Measurements from ENCODE around the gene ERN2. TPM values are rescaled to one million over a fixed set of nuclear protein-coding genes. Genes with fewer than 3 reads are reported as not detected.

The ERN2 gene
- polyA plus RNA-seq, 1 of the 3 experiments (the other 2 are of a cell fraction): 0.03 TPM

DNA sequence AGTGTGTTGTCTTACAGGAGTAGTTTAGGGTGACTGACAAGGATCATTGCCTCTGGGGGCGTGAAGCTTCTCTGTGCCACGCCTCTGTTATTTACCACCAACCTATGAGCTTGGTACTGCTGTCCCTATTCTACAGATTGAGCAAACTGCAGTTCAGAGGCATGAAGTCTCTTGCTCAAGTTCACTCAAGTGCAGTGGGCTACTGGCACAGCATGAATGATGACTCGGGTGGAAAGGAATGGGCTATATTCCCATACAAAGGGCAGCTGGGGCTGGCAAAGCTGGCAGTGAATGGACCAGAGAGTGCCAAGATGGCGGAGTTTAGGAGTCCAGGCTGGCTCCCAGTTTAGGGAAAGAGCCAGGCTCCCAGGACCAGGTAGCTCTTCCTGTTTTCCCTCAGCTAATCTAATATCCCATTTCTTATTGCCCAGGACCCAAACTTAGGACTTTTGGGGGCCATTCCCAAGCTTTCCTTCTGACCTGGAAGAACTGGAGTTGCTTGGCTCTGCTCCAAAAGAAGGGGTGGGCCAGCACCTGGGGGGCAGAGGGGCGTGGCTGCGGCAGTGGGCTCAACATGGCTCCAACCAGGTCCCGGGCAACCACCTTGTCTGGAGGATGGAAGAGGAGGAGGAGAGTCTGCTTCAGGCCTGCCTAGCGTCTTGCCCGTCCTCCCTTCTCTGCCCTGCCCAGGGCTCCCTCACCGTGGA lies 21.4 kb downstream of the ERN2 start:
- Histone ChIP-seq H3K79me2 (ENCODE audit: insufficient read depth) (peaks cover 4% of the 10 kb centered on the region; the same call in 1 of the 2 replicates), H3F3A (replicated peaks; ENCODE audit: insufficient read depth) (no peaks in the 10 kb centered on the region), H3K9me2 (no peaks in the 10 kb centered on the region), H3K4me3 (ENCODE audit: low read depth in 2 of 2, low read length in 1 of 2) (no peak overlapping the region), H3K36me3 (replicated peaks in 1 of 2; ENCODE audit: control insufficient read depth in 1 of 2, insufficient read depth in 2 of 2, low read length in 1 of 2) (peaks cover 28 to 46% of the 10 kb centered on the region in 2 experiments), H3K27me3 (ENCODE audit: insufficient read depth) (no peaks in the 10 kb centered on the region), H3K9ac (no peak overlapping the region), H2AFZ (ENCODE audit: low read depth) (no peak overlapping the region), H3K4me2 (no peak overlapping the region), H3K27ac (ENCODE audit: low read depth in 2 of 2, low read length in 1 of 2) (no peak overlapping the region), H3K9me3 (no peaks in the 10 kb centered on the region), H4K20me1 (ENCODE audit: insufficient read depth) (no peaks in the 10 kb centered on the region), H3K4me1 (ENCODE audit: control insufficient read depth in 1 of 2, insufficient read depth in 2 of 2, low read depth in 1 of 2, low read length in 1 of 2) (no peaks in the 10 kb centered on the region)
- WGBS (ENCODE audit: low lambda C conversion rate): 99% methylated on average over 10 of the region's 10 CpGs
- DNase-seq: no peak
- ChIA-PET CTCF (interaction anchor here (1.2 to 1.5 kb wide), 2 partner anchors 36 kb away, joined by 3 to 4 read pairs; no protein-coding TSS in a partner anchor), POLR2A (no interaction called here)
- TF ChIP-seq EZH2phosphoT487 (IDR thresholded peaks at IDR 0.05; ENCODE audit: borderline replicate concordance, low read depth): no peak
- TF ChIP-seq, protein P1, sequence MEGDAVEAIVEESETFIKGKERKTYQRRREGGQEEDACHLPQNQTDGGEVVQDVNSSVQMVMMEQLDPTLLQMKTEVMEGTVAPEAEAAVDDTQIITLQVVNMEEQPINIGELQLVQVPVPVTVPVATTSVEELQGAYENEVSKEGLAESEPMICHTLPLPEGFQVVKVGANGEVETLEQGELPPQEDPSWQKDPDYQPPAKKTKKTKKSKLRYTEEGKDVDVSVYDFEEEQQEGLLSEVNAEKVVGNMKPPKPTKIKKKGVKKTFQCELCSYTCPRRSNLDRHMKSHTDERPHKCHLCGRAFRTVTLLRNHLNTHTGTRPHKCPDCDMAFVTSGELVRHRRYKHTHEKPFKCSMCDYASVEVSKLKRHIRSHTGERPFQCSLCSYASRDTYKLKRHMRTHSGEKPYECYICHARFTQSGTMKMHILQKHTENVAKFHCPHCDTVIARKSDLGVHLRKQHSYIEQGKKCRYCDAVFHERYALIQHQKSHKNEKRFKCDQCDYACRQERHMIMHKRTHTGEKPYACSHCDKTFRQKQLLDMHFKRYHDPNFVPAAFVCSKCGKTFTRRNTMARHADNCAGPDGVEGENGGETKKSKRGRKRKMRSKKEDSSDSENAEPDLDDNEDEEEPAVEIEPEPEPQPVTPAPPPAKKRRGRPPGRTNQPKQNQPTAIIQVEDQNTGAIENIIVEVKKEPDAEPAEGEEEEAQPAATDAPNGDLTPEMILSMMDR (IDR thresholded peaks at IDR 0.05): no peak
- no peak for TF ChIP-seq TCF12 (IDR thresholded peaks at IDR 0.05)
- no peak for TF ChIP-seq ELF1 (IDR thresholded peaks at IDR 0.05)
- 0 out of 2 replicates have a peak, but pooled peaks have one; percentile 1 for TF ChIP-seq FOSL2 (IDR thresholded peaks at IDR 0.05; ENCODE audit: borderline replicate concordance, low read depth)
- no peak for TF ChIP-seq TEAD4 (IDR thresholded peaks at IDR 0.05; ENCODE audit: borderline replicate concordance, insufficient read depth)
- TF ChIP-seq SMC3 (IDR thresholded peaks at IDR 0.05; ENCODE audit: low read depth, low read length): no peak
- no peak for TF ChIP-seq SIN3A (IDR thresholded peaks at IDR 0.05; ENCODE audit: borderline replicate concordance, low read depth, low read length)
- TF ChIP-seq JUND (IDR thresholded peaks at IDR 0.05): no peak
- no peak for TF ChIP-seq RAD21 (IDR thresholded peaks at IDR 0.05; ENCODE audit: low read length)
- no peak for TF ChIP-seq FOXM1 (IDR thresholded peaks at IDR 0.05; ENCODE audit: low read depth)
- TF ChIP-seq RCOR1 (IDR thresholded peaks at IDR 0.05; ENCODE audit: low read length): no peak
- no peak for TF ChIP-seq EP300 (IDR thresholded peaks at IDR 0.05; ENCODE audit: borderline replicate concordance in 1 of 2, low read depth in 1 of 2, low read length in 1 of 2)
- TF ChIP-seq POLR2AphosphoS5 (IDR thresholded peaks at IDR 0.05; ENCODE audit: low read depth, low read length): no peak
- TF ChIP-seq, protein P2, sequence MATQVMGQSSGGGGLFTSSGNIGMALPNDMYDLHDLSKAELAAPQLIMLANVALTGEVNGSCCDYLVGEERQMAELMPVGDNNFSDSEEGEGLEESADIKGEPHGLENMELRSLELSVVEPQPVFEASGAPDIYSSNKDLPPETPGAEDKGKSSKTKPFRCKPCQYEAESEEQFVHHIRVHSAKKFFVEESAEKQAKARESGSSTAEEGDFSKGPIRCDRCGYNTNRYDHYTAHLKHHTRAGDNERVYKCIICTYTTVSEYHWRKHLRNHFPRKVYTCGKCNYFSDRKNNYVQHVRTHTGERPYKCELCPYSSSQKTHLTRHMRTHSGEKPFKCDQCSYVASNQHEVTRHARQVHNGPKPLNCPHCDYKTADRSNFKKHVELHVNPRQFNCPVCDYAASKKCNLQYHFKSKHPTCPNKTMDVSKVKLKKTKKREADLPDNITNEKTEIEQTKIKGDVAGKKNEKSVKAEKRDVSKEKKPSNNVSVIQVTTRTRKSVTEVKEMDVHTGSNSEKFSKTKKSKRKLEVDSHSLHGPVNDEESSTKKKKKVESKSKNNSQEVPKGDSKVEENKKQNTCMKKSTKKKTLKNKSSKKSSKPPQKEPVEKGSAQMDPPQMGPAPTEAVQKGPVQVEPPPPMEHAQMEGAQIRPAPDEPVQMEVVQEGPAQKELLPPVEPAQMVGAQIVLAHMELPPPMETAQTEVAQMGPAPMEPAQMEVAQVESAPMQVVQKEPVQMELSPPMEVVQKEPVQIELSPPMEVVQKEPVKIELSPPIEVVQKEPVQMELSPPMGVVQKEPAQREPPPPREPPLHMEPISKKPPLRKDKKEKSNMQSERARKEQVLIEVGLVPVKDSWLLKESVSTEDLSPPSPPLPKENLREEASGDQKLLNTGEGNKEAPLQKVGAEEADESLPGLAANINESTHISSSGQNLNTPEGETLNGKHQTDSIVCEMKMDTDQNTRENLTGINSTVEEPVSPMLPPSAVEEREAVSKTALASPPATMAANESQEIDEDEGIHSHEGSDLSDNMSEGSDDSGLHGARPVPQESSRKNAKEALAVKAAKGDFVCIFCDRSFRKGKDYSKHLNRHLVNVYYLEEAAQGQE (IDR thresholded peaks at IDR 0.05; ENCODE audit: low read depth, low read length): no peak
- no peak for TF ChIP-seq RFX5 (IDR thresholded peaks at IDR 0.05; ENCODE audit: low read length)
- TF ChIP-seq CHD2 (IDR thresholded peaks at IDR 0.05; ENCODE audit: low read length, partially characterized antibody): no peak
- TF ChIP-seq GABPA (IDR thresholded peaks at IDR 0.05; ENCODE audit: low read depth): no peak
- TF ChIP-seq FOXJ3 (CRISPR knock-in tag; IDR thresholded peaks at IDR 0.05): no peak
- TF ChIP-seq MXI1 (IDR thresholded peaks at IDR 0.05; ENCODE audit: low read depth, low read length): no peak
- TF ChIP-seq TAF1 (IDR thresholded peaks at IDR 0.05; ENCODE audit: borderline replicate concordance, low read depth, low read length): no peak
- no peak for TF ChIP-seq NRF1 (IDR thresholded peaks at IDR 0.05; ENCODE audit: low read depth, low read length)
- 0 out of 2 replicates have a peak, but pooled peaks have one; percentile 25 for TF ChIP-seq NFIC (IDR thresholded peaks at IDR 0.05; ENCODE audit: borderline replicate concordance)
- TF ChIP-seq, protein P3, sequence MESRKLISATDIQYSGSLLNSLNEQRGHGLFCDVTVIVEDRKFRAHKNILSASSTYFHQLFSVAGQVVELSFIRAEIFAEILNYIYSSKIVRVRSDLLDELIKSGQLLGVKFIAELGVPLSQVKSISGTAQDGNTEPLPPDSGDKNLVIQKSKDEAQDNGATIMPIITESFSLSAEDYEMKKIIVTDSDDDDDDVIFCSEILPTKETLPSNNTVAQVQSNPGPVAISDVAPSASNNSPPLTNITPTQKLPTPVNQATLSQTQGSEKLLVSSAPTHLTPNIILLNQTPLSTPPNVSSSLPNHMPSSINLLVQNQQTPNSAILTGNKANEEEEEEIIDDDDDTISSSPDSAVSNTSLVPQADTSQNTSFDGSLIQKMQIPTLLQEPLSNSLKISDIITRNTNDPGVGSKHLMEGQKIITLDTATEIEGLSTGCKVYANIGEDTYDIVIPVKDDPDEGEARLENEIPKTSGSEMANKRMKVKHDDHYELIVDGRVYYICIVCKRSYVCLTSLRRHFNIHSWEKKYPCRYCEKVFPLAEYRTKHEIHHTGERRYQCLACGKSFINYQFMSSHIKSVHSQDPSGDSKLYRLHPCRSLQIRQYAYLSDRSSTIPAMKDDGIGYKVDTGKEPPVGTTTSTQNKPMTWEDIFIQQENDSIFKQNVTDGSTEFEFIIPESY (IDR thresholded peaks at IDR 0.05; ENCODE audit: borderline replicate concordance, low read depth): no peak
- peak; percentile 47; the same call in 1 of the 2 replicates for TF ChIP-seq YY1 (IDR thresholded peaks at IDR 0.05; ENCODE audit: low read depth)
